GM21423 (cell line): ENCODE results near the gene WBP4.
A peak's percentile ranks its signal among the peaks of the same experiment; 100 is the strongest.
"Not testable (repeated sequence)": the region's sequence is repeated elsewhere in the genome, so short reads cannot be mapped to it uniquely, and the experiment has no call there.

Source experiments
- ATAC-seq: cut with Tn5 transposase; IDR thresholded peaks from one replicate; pipeline ENCODE4 v1.9.1; 2021; ENCODE audit warnings: mild to moderate bottlenecking, moderate library complexity; ENCODE audit not compliant: unreplicated experiment

The WBP4 gene, protein sequence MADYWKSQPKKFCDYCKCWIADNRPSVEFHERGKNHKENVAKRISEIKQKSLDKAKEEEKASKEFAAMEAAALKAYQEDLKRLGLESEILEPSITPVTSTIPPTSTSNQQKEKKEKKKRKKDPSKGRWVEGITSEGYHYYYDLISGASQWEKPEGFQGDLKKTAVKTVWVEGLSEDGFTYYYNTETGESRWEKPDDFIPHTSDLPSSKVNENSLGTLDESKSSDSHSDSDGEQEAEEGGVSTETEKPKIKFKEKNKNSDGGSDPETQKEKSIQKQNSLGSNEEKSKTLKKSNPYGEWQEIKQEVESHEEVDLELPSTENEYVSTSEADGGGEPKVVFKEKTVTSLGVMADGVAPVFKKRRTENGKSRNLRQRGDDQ

GRCh38 chr13:41061075-41061913, at the start of gene WBP4:
Gene WBP4, plus strand, starts transcription at chr13:41061509. Its CDS starts 165 bp downstream, at chr13:41061674.
- ATAC-seq, result peak; percentile 66

- ATAC-seq, result no peak
These were observed 48.8 kb upstream of the WBP4 start for GRCh38 chr13:41012536-41012935.

DNA sequence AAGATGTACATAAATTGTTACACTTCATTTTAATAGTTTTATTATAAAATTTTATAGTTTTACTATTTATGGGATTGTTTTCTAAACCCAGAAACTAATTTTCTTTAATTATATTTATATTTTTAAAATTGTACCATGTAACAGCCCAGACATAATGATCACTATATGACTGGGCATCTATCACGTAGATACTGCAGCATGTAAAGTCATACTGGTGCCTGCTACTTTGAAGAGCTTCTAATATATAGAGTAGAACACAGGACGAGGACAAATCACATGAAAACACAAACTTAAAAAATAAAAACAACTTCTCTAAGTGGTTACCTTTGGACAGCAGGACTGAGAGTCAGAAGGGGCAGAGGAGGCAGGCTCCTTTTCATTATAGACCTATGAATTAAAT, 47.5 kb upstream of the WBP4 start:
- no peak for ATAC-seq

- no peak for ATAC-seq
These were observed 45.4 kb upstream of the WBP4 start for GRCh38 chr13:41015920-41016319.

GRCh38 chr13:41017159-41017558, 44.1 kb upstream of the WBP4 start:
- ATAC-seq, result peak; percentile 33

DNA sequence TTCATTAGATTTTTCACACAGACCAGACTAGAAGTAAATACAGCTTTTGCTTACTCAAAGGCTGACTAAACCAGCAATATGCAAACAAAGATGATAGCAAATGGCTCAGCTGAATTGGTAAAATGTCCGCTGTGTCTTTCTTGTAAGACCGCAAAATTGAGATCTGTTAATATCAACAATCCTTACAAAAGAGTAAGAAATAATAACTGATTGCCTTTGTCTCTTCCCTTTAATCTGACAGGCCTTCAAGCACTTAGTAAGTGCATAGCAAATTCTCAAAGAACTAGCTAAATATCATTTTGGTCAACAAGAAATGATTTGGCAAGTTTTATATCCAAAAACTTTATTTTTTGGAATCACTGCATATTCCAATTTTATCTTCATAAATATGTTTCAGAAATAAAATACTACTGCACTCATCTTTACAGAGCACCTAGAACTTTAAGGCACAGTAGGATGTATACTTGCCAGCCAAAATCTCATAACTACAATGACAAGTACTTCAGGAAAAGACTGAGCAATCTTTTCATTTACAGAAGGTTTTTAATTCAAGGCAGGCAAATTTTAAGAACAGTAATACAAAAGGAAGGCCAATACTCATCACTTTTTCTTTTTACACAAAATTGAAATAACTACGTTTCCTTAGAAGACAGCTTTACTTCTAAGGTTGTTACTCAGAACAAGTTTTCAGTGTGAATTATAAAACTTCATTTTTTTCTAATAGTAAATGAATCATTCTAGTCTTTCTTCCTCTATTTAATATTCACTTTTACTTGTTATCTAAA, 43.3 kb upstream of the WBP4 start:
- ATAC-seq, result no peak

GRCh38 chr13:41018602-41018948, 42.7 kb upstream of the WBP4 start:
- ATAC-seq, result no peak

DNA sequence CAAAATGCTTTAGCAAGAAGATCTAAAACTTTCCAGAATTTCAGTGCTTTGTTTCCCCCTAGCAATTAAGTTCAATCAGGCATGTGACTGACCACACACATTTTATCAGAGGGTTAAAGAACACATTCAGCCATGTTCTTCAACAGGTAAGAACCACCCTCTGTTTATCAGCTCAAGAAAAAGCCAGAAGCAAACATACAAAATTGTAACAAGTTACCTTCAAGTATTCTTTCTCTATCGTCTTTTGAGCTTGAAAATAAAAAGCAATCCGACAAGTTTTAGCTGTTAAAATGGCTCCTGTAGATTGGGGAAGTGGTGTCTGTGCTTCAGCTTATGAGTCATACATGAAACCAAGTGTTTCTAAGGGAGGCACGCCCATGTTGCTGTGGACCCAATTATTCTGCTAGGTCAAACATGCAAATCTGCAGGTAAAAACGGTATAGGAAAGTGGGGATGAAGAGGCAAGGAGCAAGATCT, 42.3 kb upstream of the WBP4 start, which contains the start of gene ELF1:
Gene ELF1, minus strand, starts transcription at position 306 of the 477 bp plus-strand sequence. CDS start 37,262 bp downstream, outside the sequence.
- peak; percentile 88 for ATAC-seq

DNA sequence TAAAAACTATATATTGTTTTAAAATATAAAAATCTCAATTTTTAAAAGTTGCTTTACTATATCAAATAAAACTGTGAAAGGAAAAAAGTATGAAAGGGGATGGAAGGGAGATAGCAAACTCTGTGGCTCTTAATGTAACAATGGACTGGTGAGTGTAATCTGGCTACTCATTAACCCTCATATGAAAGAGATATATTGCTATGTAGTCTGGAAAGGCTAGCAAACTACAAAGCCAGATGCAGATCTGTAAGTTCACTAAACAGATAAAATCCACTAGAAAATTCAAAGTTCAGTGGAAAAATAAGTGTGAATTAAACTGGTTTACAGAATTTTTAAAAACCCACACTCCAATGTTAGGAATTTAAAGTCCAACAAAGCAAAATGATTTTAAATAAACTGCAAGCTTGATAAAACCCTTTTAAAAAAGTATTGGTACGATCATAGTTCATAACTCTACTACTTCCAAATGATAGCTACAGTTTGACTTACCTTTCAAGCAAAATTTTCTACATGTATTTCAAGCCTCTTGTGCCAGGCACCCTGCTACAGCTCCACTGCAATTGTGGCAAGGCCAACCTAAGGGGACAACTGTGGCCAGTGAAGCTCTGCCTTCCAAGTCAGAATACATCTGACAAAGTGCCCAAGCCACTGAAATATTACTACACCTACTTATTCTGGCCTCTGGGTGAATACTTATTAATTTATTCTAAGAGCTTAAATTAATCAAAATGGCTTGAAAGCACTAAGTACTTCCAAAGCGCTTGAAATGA, 41.5 kb upstream of the WBP4 start:
- peak; percentile 43 for ATAC-seq

DNA sequence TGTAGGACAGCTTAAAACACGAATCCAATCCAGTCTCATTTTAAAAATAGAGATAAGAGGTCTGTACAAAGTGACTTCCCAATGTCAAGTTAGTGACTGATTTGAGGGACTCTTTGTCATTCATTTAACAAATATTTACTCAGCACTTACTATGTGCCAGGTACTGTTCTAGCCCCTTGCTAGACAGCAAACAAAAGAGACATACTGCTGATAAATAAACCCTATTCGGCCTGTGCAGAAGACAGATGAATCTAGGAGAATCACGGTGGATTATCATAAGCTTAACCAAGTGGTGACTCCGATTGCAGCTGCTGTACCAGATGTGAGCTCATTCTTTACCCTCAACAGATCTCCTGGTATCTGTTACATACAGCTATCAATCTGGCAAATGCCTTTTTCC, 35.8 kb upstream of the WBP4 start:
- no peak for ATAC-seq

- no peak for ATAC-seq
These were observed 34.5 kb upstream of the WBP4 start for GRCh38 chr13:41026788-41027187.

DNA sequence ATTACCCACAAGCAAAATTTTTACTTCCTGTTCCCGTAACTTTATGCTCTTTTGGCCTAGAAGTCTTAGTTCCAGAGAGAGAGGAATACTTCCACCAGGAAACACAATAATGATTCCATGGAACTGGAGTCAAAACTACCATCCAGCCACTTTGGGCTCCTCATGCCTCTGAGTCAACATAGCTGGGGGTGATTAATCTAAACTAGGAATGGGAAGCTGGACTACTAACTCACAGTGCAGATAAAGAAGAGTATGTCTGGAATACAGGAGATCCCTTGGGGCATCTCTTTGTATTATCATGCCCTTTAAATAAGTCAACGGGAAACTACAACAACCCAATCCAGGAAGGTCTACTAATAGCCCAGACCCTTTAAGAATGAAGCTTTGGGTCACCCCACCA, 33.3 kb upstream of the WBP4 start:
- ATAC-seq, result no peak

DNA sequence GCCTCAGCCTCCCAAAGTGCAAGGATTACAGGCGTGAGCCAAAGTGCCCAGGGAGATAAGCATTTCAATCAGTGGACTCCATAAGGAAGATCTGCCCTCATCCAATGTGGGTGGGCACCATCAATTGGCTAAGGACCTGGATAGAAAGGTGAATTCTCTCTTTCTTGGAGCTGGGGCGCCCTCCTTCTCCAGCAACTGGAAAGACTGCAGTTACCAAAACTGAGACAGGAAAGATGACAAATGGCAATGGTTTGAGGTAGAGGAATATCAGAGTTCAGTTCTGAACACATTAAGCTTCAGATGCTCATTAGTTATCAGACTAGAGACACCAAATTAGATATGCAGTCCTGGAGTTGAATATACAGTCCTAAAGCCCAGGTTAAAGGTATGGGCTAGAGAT, 31.7 kb upstream of the WBP4 start:
- ATAC-seq, result no peak

DNA sequence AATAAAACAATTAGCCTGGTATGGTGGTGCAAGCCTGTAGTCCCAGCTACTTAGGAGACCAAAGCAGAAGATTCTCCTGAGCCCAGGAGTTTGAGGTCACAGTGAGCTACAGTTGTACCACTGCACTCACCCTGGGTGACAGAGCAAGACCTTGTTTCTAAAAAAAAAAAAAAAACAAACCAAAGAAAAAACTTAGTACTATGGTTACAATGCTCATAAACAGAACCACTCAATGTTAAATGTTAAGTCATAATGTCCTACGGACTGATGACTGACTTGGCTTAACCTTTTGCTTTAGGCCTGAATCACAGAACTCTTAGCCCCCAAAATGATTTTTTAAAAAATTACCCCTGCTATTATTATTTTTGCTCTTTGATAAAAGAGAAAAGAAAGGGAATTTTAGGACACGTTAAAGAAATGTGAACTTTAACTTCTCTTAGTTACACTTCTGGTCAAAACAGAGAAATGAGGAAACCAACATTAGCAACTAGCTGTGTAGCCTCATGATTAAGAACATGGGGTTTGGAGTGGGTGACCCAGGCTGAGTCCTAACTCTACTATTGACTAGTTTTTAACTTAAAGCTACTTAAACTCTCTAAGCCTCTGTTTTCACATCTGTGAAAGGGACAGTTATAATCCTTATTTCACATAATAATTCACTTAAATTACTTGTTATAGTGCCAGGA, 28.5 kb upstream of the WBP4 start:
- ATAC-seq, result no peak

DNA sequence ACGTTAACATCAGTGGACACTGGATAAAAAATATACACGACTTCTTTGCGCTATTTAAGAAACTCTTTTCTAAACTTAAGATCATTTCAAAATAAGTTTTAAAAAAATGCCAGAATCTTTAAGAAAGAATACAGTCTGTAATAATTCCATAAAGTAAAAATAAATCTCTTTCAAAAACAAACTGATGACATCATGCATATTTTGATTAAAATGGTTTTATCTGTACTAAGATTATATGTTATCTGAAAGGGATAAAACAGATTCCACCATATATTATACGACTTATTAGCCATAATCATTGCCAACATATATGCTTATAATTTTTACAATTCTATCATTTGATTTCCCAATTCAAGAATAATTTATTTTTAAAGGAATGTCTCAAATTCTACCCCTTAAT, 26.9 kb upstream of the WBP4 start:
- no peak for ATAC-seq

- ATAC-seq, result no peak
These were observed 26.4 kb upstream of the WBP4 start for GRCh38 chr13:41034881-41035280.

GRCh38 chr13:41036557-41036956, 24.8 kb upstream of the WBP4 start:
- not testable (repeated sequence) for ATAC-seq

- ATAC-seq, result no peak
These were observed 21.6 kb upstream of the WBP4 start for GRCh38 chr13:41039746-41040145.

- no peak for ATAC-seq
These were observed 20.6 kb upstream of the WBP4 start for GRCh38 chr13:41040584-41041334.
